ENCODE measurements around the gene TRIM71. TPM values are rescaled to one million over a fixed set of nuclear protein-coding genes. Genes with fewer than 3 reads are reported as not detected.
A peak's percentile ranks its signal among the peaks of the same experiment; 100 is the strongest.
"Not testable (repeated sequence)": the region's sequence is repeated elsewhere in the genome, so short reads cannot be mapped to it uniquely, and the experiment has no call there.

TRIM71 gene
- total and polyA plus RNA-seq, 2 of the 13 experiments (the other 11 are each of a cell fraction or from before 2014, with no cell fraction given): 21.7 to 76.9 TPM

DNA sequence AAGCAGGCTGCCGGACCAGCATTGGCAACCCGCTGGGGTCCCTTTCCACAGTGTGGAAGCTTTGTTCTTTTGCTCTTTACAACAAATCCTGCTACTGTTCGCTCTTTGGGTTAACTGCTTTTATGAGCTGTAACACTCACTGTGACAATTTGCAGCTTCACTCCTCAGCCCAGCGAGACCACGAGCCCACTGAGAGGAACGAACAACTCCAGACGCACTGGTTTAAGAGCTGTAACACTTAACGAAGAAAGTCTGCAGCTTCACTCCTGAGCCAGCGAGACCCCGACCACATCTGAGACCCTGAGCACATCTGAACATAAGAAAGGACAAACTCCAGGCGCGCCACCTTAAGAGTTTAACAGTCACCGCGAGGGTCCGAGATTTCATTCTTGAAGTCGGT is 122.9 kb downstream of the TRIM71 start:
- ChIA-PET CTCF (ENCODE audit: low intra/inter-chr PET ratio, low total read pairs) (no interaction called here), POLR2A (interaction anchor here (0.6 kb wide), 1 partner anchor 410 kb away, joined by 3 read pairs; no protein-coding TSS in a partner anchor)
- Histone ChIP-seq H4K20me1 (ENCODE audit: insufficient read depth, low read length) (no peaks in the 10 kb centered on the region), H3K4me3 (replicated peaks in 1 of 3; ENCODE audit: insufficient read depth in 1 of 3, low read depth in 2 of 3, low read length in 3 of 3) (no peak overlapping the region), H3K4me2 (ENCODE audit: low read depth, low read length) (no peak overlapping the region), H3K9ac (ENCODE audit: insufficient read depth, low read depth, low read length) (no peak overlapping the region), H3K79me2 (ENCODE audit: insufficient read depth, low read length) (no peaks in the 10 kb centered on the region), H3K36me3 (replicated peaks in 1 of 2; ENCODE audit: control insufficient read depth in 1 of 2, insufficient read depth in 2 of 2, low read length in 2 of 2) (no peaks in the 10 kb centered on the region), H3K9me3 (ENCODE audit: low read length) (no peaks in the 10 kb centered on the region), H3K27me3 (ENCODE audit: control insufficient read depth in 1 of 2, insufficient read depth in 2 of 2, low read length in 2 of 2) (no peaks in the 10 kb centered on the region; a peak in 1 of 5 replicates), H3K4me1 (ENCODE audit: insufficient read depth, low read length) (no peaks in the 10 kb centered on the region), H2AFZ (ENCODE audit: low read length) (no peak overlapping the region), H3K27ac (ENCODE audit: extremely low read length, insufficient read depth, low read length) (no peak overlapping the region)
- in situ Hi-C loops (cut with HindIII; ENCODE audit: extremely low pct_ligation_motif_present, low pct_unique_long_range_greater_than_20kb) (no loop called here), intact Hi-C loops (cut with micrococcal nuclease; ENCODE audit: unreplicated experiment) (loop anchor here (10.0 kb wide), 1 partner anchor 64 kb away; no protein-coding TSS in a partner anchor)
- BruUV-seq (replicated peaks): no TSS peak
- FAIRE-seq (no peak), ATAC-seq (no peak), DNase-seq (ENCODE audit: low spot score) (no peak)
- 87% methylated on average over 12 of the region's 16 CpGs for WGBS (ENCODE audit: low lambda C conversion rate)
- 0 out of 2 replicates have a peak, but pooled peaks have one; percentile 43 for TF ChIP-seq NFYB (CRISPR knock-in tag; IDR thresholded peaks at IDR 0.05)
- TF ChIP-seq TP53 (CRISPR knock-in tag; conservative IDR thresholded peaks at IDR 0.05): no peak
- no peak for TF ChIP-seq ZNF883 (CRISPR knock-in tag; IDR thresholded peaks at IDR 0.05; ENCODE audit: not compliant biosample characterization)
- no peak for TF ChIP-seq TFDP1 (CRISPR knock-in tag; IDR thresholded peaks at IDR 0.05; ENCODE audit: borderline replicate concordance)
- TF ChIP-seq ZNF773 (CRISPR knock-in tag; IDR thresholded peaks at IDR 0.05; ENCODE audit: borderline replicate concordance): no peak
- TF ChIP-seq ZNF143 (CRISPR knock-in tag; IDR thresholded peaks at IDR 0.05): no peak

GRCh38 chr3:32945136-32945535 is 127.3 kb downstream of the TRIM71 start:
- Histone ChIP-seq H3K4me3 (replicated peaks in 1 of 3; ENCODE audit: insufficient read depth in 1 of 3, low read depth in 2 of 3, low read length in 3 of 3) (no peak overlapping the region), H2AFZ (ENCODE audit: low read length) (no peak overlapping the region), H3K4me2 (ENCODE audit: low read depth, low read length) (no peak overlapping the region), H4K20me1 (ENCODE audit: insufficient read depth, low read length) (no peaks in the 10 kb centered on the region), H3K27ac (ENCODE audit: extremely low read length, insufficient read depth, low read length) (no peak overlapping the region), H3K9me3 (ENCODE audit: low read length) (no peaks in the 10 kb centered on the region), H3K36me3 (replicated peaks in 1 of 2; ENCODE audit: control insufficient read depth in 1 of 2, insufficient read depth in 2 of 2, low read length in 2 of 2) (no peaks in the 10 kb centered on the region), H3K4me1 (ENCODE audit: insufficient read depth, low read length) (peaks cover 14% of the 10 kb centered on the region; the same call in 1 of the 2 replicates), H3K79me2 (ENCODE audit: insufficient read depth, low read length) (no peaks in the 10 kb centered on the region), H3K27me3 (ENCODE audit: control insufficient read depth in 1 of 2, insufficient read depth in 2 of 2, low read length in 2 of 2) (no peaks in the 10 kb centered on the region), H3K9ac (ENCODE audit: insufficient read depth, low read depth, low read length) (no peak overlapping the region)
- intact Hi-C loops (cut with micrococcal nuclease; ENCODE audit: unreplicated experiment) (loop anchor here (5.0 to 10.0 kb wide), 2 partner anchors 60 to 427 kb away; no protein-coding TSS in a partner anchor), in situ Hi-C loops (cut with HindIII; ENCODE audit: extremely low pct_ligation_motif_present, low pct_unique_long_range_greater_than_20kb) (no loop called here)
- BruUV-seq (replicated peaks): no TSS peak
- WGBS (ENCODE audit: low lambda C conversion rate): 44% methylated on average over 3 of the region's 3 CpGs
- TF ChIP-seq STAG1 (CRISPR knock-in tag; IDR thresholded peaks at IDR 0.05): peak; percentile 15; the same call in 1 of the 2 replicates
- TF ChIP-seq NCOA2 (CRISPR knock-in tag; IDR thresholded peaks at IDR 0.05): no peak
- ChIA-PET CTCF (ENCODE audit: low intra/inter-chr PET ratio, low total read pairs) (no interaction called here), POLR2A (no interaction called here)
- no peak for ATAC-seq
- FAIRE-seq: no peak
- DNase-seq (ENCODE audit: low spot score): no peak

GRCh38 chr3:32945598-32945997 is 127.8 kb downstream of the TRIM71 start:
- CTCF ChIA-PET (ENCODE audit: low intra/inter-chr PET ratio, low total read pairs): interaction anchor here (4.6 kb wide), 1 partner anchor 129 kb away, joined by 38 read pairs; no protein-coding TSS in a partner anchor
- intact Hi-C loops (cut with micrococcal nuclease; ENCODE audit: unreplicated experiment): loop anchor here (5.0 to 10.0 kb wide), 2 partner anchors 59 to 427 kb away; no protein-coding TSS in a partner anchor
- H3K27me3 ChIP-seq (ENCODE audit: control insufficient read depth in 1 of 2, insufficient read depth in 2 of 2, low read length in 2 of 2); H3K27ac ChIP-seq (ENCODE audit: extremely low read length, insufficient read depth, low read length); FAIRE-seq; H3K9me3 ChIP-seq (ENCODE audit: low read length); DNase-seq (ENCODE audit: low spot score); BruUV-seq (replicated peaks); H3K79me2 ChIP-seq (ENCODE audit: insufficient read depth, low read length); POLR2A ChIA-PET; in situ Hi-C loops (cut with HindIII; ENCODE audit: extremely low pct_ligation_motif_present, low pct_unique_long_range_greater_than_20kb); H3K4me3 ChIP-seq (replicated peaks in 1 of 3; ENCODE audit: insufficient read depth in 1 of 3, low read depth in 2 of 3, low read length in 3 of 3); H3K36me3 ChIP-seq (replicated peaks in 1 of 2; ENCODE audit: control insufficient read depth in 1 of 2, insufficient read depth in 2 of 2, low read length in 2 of 2); ATAC-seq; H3K4me2 ChIP-seq (ENCODE audit: low read depth, low read length); H3K9ac ChIP-seq (ENCODE audit: insufficient read depth, low read depth, low read length); H2AFZ ChIP-seq (ENCODE audit: low read length); H4K20me1 ChIP-seq (ENCODE audit: insufficient read depth, low read length): not testable (repeated sequence)
- peaks cover 14% of the 10 kb centered on the region; the same call in 1 of the 2 replicates for H3K4me1 ChIP-seq (ENCODE audit: insufficient read depth, low read length)
- 45% methylated on average over 11 of the region's 12 CpGs for WGBS (ENCODE audit: low lambda C conversion rate)

Measured in HepG2 (cell line).